Measurements from ENCODE around the gene MRC2.

The MRC2 gene

GRCh38 chr17:62664336-62665120 lies 37.1 kb downstream of the MRC2 start:
- DNase-seq (ENCODE audit: low read depth) = no peak

- DNase-seq (ENCODE audit: low read depth) = no peak
Measured at GRCh38 chr17:62665599-62665998, 38.1 kb downstream of the MRC2 start.

GRCh38 chr17:62666061-62666800 lies 38.8 kb downstream of the MRC2 start:
- no peak for DNase-seq (ENCODE audit: low read depth)

GRCh38 chr17:62666801-62667591 lies 39.5 kb downstream of the MRC2 start:
- DNase-seq (ENCODE audit: low read depth) = no peak

- DNase-seq (ENCODE audit: low read depth) = peak; percentile 43
Measured at GRCh38 chr17:62668091-62668804, 40.8 kb downstream of the MRC2 start.

GRCh38 chr17:62670202-62670821 lies 42.8 kb downstream of the MRC2 start:
- DNase-seq (ENCODE audit: low read depth) = no peak

- no peak for DNase-seq (ENCODE audit: low read depth)
Measured at GRCh38 chr17:62671553-62671952, 44.1 kb downstream of the MRC2 start.

GRCh38 chr17:62672957-62673356 lies 45.5 kb downstream of the MRC2 start:
- DNase-seq (ENCODE audit: low read depth) = no peak

GRCh38 chr17:62673614-62674362 lies 46.3 kb downstream of the MRC2 start:
- DNase-seq (ENCODE audit: low read depth) = no peak

- DNase-seq (ENCODE audit: low read depth) = no peak
Measured at GRCh38 chr17:62674363-62674739, 46.9 kb downstream of the MRC2 start.

- DNase-seq (ENCODE audit: low read depth) = no peak
Measured at GRCh38 chr17:62674841-62675240, 47.4 kb downstream of the MRC2 start.

- DNase-seq (ENCODE audit: low read depth) = no peak
Measured at GRCh38 chr17:62675260-62675659, 47.8 kb downstream of the MRC2 start.

- no peak for DNase-seq (ENCODE audit: low read depth)
Measured at GRCh38 chr17:62675701-62676100, 48.2 kb downstream of the MRC2 start.

- no peak for DNase-seq (ENCODE audit: low read depth)
Measured at GRCh38 chr17:62676231-62676943, 48.9 kb downstream of the MRC2 start.

GRCh38 chr17:62676952-62677596 lies 49.6 kb downstream of the MRC2 start:
- no peak for DNase-seq (ENCODE audit: low read depth)

- DNase-seq (ENCODE audit: low read depth) = no peak
Measured at GRCh38 chr17:62678214-62678919, 50.9 kb downstream of the MRC2 start.

- no peak for DNase-seq (ENCODE audit: low read depth)
Measured at GRCh38 chr17:62679866-62680377, 52.5 kb downstream of the MRC2 start.

GRCh38 chr17:62680541-62681052 lies 53.1 kb downstream of the MRC2 start:
- no peak for DNase-seq (ENCODE audit: low read depth)

All from fibroblast of the conjunctiva (primary cell).